ENCODE measurements around the gene OPCML.

DNA sequence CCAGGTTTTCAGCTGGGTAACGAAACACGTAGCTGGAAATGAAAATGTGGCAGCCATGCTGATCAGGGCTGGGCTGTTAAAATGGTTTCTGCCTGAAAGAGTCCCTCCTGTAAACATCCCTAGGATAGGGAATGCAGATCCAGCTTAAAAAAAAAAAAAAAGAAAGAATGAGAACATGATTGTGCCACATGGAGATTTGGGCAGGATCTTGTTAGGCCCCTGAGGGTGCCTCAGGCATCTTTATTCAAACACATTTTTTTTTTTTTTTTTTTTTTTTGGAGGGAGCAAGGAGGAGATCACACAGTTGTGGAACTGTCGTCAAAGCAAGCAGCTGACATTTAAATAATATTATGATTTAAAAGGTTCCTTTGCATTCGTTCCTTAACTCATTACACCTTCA lies 900.3 kb downstream of the OPCML start:
- TF ChIP-seq, protein P1, sequence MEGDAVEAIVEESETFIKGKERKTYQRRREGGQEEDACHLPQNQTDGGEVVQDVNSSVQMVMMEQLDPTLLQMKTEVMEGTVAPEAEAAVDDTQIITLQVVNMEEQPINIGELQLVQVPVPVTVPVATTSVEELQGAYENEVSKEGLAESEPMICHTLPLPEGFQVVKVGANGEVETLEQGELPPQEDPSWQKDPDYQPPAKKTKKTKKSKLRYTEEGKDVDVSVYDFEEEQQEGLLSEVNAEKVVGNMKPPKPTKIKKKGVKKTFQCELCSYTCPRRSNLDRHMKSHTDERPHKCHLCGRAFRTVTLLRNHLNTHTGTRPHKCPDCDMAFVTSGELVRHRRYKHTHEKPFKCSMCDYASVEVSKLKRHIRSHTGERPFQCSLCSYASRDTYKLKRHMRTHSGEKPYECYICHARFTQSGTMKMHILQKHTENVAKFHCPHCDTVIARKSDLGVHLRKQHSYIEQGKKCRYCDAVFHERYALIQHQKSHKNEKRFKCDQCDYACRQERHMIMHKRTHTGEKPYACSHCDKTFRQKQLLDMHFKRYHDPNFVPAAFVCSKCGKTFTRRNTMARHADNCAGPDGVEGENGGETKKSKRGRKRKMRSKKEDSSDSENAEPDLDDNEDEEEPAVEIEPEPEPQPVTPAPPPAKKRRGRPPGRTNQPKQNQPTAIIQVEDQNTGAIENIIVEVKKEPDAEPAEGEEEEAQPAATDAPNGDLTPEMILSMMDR (conservative IDR thresholded peaks at IDR 0.05; ENCODE audit: low read depth in 2 of 2): no peak
- TF ChIP-seq EZH2phosphoT487 (IDR thresholded peaks at IDR 0.05; ENCODE audit: unreplicated experiment): no peak
- TF ChIP-seq EZH2 (IDR thresholded peaks at IDR 0.05; ENCODE audit: low read depth, unreplicated experiment): no peak
- no peak for TF ChIP-seq POLR2AphosphoS5 (IDR thresholded peaks at IDR 0.05; ENCODE audit: low read depth)
- no peak for TF ChIP-seq CREB1 (CRISPR knock-in tag; IDR thresholded peaks at IDR 0.05; ENCODE audit: low read depth)
- TF ChIP-seq, protein P2, sequence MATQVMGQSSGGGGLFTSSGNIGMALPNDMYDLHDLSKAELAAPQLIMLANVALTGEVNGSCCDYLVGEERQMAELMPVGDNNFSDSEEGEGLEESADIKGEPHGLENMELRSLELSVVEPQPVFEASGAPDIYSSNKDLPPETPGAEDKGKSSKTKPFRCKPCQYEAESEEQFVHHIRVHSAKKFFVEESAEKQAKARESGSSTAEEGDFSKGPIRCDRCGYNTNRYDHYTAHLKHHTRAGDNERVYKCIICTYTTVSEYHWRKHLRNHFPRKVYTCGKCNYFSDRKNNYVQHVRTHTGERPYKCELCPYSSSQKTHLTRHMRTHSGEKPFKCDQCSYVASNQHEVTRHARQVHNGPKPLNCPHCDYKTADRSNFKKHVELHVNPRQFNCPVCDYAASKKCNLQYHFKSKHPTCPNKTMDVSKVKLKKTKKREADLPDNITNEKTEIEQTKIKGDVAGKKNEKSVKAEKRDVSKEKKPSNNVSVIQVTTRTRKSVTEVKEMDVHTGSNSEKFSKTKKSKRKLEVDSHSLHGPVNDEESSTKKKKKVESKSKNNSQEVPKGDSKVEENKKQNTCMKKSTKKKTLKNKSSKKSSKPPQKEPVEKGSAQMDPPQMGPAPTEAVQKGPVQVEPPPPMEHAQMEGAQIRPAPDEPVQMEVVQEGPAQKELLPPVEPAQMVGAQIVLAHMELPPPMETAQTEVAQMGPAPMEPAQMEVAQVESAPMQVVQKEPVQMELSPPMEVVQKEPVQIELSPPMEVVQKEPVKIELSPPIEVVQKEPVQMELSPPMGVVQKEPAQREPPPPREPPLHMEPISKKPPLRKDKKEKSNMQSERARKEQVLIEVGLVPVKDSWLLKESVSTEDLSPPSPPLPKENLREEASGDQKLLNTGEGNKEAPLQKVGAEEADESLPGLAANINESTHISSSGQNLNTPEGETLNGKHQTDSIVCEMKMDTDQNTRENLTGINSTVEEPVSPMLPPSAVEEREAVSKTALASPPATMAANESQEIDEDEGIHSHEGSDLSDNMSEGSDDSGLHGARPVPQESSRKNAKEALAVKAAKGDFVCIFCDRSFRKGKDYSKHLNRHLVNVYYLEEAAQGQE (IDR thresholded peaks at IDR 0.05; ENCODE audit: unreplicated experiment): no peak
- no peak for TF ChIP-seq JUNB (IDR thresholded peaks at IDR 0.05; ENCODE audit: unreplicated experiment)
- no peak for TF ChIP-seq NANOG (IDR thresholded peaks at IDR 0.05; ENCODE audit: borderline replicate concordance)
- TF ChIP-seq ETS1 (IDR thresholded peaks at IDR 0.05): no peak

Data from GM23338 (cell line).